Activated naive CD4-positive, alpha-beta T cell treated with anti-CD3 and anti-CD28 coated beads, Interleukin-2, amount 50 U/mL, for 16 hours (primary cell): ENCODE data around the gene RNF166.

Source experiments
- DNase-seq: peaks from one replicate; pipeline ENCODE4 v3.0.0-alpha.2; 2020

The RNF166 gene

DNA sequence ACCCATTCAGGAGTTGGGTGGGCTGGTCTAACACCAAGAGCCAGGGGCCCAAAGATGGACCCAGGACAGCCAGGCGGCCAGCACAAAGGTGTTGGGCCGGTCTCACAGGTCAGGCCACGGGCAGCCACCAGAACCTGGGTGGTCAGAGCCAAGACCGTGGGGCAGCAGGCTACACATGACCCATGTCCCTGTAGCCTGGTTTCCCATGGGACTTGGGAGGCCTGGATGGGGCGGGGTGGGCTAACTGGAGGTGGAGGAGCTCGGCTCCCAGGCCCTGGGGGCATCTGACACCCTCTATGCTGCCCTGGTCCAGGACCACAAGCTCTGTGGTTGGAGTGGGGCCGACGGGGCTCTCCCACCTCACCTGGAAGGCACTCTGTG is 17.3 kb upstream of the RNF166 start:
- no peak for DNase-seq

DNA sequence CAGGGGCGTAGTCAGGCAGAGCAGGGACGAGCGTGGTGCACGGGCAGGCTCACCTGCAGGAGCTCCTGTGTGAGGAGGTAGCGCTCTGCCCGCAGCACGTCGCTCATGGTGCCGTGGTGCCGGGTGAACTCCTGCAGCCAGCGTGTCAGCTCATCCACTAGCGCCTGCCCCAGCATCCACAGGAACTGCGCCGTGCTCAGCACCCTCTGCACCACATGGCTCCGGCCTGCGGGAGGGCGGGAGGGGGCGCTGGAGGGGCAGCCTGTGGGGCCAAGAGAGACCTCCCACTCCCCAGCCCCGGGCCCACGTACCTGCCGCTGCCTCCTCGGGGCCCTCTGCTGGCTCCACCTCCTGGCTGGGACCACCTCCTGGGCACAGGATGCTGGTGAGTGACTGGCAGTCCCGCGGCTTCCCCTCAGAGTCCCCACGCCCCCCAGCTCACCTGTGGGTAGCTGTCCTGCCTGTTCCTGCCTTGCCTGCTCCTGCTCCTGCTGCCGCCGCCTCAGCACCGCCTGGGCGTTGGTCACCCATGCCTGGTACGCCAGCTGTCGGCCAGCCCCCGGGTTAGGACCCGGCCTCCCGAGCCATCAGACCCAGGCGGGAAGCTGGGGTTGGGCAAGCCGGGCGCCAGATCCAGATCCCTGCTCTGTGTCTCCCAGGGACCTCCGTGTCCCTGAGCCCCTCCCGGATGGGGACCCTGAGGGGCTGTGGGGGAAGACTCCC is 16.7 kb upstream of the RNF166 start:
- DNase-seq, result no peak

DNA sequence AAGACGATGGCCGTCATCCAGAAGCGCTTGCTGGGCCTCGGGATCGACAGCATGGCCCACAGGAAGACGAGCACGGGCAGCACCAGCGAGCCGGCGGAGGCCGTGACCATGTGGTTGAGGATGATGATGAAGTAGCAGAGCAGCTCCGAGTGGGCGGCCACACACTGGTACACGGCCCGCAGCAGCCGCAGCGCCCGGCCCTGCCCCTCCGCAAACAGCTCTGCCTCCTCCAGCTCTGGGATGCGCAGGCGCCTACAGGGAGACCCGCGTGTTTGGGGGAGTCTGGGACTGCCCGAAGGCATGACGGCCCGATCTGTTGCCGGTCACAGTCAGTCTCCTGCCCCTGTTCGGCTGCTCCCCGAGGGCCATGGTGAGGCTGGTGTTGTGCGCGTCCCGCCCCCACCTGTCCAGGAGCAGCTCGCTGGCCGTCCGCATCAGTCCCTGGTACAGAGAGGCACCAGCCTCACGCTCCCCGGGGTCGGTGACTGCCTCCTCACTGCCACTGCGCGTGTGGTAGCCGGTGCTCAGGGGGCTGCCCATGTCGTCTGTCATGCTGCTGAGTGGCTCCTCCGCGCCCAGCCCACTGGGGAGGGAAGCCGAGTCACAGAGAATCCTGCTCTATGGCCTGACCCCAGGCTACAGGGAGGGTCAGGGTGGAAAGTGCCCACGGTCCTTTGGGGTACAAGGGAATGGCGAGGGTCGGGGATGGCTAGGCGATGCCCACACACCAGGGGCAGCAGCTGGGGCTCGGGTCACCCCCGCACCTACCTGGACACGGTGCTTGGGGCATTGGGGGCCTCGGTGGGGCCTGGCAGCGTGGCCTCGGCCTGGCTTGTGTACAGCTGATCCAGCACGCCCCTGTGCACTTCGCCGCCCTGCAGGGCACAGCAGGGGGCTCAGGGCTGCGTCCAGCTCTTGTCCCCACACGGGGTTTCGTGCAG is 15.9 kb upstream of the RNF166 start:
- no peak for DNase-seq

DNA sequence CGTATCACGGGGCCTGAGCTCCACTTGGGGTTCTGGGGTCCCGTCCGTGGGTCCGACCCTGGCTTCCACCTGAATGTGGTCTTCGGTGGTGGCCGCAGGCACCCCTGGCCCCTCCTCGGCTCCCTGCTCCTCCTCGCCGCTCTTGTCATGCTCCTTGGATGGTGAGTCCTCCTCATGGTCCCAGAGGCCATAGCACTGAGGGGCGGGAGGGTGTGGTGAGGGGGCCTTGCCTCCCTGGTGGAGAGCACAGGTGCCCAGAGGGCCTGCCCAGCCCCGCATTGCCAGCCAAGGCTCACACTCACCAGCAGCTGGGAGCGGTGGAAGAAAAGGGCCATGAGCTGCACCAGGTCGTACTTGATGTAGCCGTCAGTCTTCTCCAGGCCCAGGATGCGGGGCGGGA is 15.0 kb upstream of the RNF166 start:
- DNase-seq, result no peak

DNA sequence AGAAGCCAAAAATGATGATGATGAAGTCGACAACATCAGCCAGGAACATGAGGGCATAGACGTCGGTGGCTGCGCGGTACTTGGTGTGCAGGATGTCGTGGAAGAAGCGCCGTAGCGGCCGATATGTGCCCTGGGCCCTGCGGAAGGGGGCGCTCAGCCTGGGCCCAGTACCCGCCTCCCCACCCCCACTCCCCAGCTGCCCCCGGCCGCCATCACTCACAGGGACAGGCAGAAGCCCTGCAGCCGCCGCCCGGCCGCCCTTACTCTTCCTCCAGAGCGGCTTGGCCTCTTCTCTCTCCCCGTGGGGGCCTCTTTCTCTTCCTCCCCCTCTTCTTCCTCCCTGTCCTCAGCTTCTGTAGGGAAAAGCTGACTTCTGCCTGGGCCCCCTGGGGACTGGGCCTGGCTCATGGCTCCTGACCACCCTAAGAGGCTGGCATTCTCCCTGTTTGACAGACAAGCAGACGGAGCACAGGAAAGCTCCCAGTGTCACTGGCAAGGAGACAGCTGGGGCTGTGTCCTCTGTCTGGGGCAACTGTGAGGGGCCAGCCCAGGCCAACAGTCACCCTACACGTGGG is 14.3 kb upstream of the RNF166 start:
- DNase-seq, result no peak

DNA sequence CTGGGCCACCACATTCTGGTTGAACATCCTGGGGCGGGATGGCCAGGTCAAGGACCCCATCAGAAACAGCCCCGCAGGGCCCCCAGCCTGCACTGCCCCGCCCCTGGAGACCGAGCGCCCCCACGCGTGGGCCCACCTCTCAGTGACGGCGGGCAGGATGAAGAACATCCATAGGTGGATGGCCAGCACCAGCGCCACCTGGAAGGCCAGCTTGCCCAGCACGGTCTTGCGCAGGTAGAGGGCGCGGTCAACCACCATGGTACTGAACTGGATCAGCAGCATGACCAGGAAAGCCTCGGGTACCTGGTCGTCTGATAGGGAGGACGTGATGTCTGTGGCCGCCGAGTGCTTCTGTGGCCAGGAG is 13.7 kb upstream of the RNF166 start:
- DNase-seq, result no peak

DNA sequence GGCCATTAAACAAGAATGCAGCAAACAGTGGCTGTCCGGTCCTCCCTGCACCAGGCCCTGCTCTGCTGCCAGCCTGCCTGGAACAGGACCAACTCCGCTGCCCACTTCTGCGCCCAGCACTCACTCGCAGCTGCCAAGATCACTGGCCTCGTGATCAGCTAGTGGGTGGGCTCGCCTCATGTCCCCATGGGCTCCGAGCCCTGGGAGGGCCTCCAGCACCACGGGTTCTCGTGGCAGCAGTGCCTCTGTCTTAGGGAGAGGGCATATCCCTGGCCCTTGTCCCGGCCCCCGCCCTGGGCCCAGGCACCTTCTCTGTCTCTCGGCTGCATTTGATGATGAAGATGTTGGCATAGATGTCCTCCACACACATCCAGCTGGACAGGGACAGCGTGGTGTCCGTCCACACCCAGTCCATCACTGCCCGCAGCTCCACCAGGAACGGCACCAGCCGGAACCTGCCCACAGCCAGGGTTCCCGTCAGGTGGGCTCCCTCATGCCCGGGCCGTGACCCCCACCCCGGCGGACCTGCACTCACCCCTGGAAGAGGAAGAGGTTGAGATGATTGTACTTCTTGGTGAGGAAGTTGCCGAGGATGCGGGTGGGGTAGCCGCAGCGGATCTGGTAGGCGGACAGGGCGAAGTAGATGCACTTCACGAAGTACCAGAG is 13.2 kb upstream of the RNF166 start:
- no peak for DNase-seq

DNA sequence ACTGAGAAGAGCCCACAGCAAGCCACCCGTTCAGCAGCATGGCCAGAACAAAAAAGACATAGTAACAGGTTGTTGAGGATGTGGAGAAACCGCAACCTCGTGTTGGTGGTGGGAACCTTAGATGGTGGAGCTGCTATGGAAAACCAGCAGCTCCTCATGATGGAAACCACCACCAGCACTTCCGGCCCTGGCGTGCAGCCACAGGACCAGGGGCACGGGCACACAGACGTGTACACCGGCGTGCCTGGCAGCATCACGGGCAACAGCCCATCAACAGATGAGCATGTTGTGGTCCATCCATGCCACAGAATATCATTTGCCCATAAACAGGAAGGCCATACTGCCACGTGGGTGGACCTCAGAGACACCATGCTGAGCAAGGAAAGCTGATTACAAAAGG is 12.0 kb upstream of the RNF166 start:
- DNase-seq, result no peak

DNA sequence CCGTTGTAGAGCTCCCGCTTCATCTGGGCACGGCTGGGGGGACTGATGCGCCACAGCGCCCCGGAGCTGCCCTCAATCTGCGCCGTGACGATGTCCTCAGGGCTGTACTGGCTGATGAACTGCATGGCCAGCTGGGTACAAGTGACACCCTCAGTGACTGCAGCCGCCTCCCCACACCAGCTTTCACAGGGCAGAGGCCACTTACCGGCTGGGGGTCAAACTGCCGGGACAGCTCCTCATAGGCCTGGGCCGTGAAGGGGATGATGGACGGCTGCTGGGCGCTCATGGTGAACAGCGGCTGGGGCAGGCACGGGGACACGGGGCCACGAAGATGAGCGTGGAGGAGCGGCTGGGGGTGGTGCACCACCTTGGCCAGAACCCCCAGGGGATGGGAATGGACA is 10.4 kb upstream of the RNF166 start:
- DNase-seq, result no peak

DNA sequence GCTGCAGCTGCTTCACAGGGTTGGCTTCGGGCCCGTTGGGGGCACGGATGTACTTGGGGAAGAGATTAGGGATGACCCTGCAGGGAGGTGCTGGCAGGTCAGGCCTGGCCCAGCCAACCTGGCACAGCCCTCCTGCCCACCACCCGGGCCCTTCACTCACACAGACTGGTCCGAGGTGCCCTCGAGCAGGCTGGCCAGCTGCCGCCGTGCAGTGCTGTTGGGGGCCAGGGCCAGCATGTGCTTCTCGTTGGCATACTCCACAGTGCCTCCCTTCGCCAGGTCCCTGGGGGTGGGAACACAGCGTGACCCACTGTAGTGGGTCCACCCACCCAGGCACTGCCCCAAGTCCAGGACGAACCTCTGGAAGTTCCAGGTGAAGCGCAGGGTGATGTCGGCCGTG is 10.0 kb upstream of the RNF166 start:
- DNase-seq, result no peak

DNA sequence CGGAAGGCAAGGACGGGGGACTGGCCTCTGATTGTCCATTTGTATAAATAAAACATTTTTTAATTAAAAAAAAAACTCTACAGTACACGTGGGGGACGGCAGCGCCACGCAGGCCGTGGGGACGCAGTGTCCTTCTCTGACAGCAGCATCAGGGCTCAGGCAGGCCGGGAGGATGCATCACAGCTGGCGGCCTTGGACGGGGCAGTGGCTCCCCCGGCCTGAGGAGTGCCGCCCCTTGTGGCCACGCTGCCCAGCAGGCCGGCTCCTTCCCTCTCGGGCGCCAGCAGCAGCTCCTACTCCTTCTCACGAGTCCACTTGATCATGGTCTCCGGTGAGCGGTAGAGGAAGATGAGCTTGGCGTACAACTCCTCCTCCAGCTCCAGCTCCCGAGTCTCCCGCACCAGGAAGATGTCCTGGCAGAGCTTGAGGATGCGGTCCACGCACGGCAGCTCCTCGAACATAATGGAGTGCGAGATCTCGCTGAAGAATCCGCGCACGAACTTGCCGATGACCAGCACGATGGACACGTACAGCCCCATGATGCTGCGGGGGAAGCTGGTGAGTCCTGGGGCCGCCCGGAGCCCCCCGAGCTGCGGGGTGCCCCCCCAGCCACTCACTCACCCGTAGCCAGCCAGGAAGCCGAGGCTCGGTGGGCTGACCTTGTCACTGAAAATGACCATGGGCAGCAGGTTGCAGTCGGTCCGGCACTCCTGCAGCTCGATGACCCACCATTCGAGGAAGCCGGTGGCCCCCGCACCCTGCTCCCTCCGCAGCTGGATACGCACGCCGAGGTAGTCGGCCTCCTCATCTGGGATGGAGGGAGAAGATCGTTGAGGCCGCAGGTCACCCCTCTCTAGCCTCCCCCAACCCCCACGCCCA is 9.3 kb upstream of the RNF166 start:
- no peak for DNase-seq

DNA sequence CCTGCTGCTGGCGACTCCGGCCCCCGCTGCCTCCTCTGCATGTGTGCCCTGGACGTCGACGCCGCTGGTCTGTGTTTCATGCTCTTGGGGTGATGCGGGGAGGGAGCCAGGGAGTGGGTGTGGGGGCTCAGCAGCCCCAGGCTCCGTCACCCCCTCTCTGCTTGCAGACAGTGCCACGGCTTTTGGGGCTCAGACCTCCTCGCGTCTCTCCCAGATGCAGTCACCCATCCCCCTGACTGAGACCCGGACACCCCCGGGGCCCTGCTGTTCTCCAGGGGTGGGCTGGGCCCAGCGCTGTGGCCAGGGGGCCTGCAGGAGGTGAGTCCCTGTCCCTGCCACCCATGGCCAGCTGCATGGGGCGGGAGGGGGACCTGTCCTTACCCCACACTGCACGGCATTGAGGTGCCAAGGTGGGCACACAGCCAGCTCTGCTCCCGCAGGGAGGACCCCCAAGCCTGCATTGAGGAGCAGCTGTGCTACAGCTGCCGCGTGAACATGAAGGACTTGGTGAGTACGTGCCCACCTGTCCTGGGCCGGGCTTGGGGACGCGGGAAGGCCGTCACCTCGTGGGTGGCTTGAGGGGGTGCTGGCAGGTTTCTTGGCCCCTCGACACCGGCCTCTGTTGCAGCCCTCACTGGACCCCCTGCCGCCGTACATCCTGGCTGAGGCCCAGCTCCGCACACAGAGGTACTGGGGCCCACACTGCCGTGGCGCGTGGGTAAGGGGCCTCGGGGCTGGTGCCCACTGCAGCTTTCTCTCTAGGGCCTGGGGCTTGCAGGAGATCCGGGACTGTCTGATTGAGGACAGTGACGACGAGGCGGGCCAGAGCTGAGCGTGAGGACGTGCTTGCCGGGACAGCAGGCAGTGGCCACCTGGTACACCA is 8.5 kb upstream of the RNF166 start:
- no peak for DNase-seq

DNA sequence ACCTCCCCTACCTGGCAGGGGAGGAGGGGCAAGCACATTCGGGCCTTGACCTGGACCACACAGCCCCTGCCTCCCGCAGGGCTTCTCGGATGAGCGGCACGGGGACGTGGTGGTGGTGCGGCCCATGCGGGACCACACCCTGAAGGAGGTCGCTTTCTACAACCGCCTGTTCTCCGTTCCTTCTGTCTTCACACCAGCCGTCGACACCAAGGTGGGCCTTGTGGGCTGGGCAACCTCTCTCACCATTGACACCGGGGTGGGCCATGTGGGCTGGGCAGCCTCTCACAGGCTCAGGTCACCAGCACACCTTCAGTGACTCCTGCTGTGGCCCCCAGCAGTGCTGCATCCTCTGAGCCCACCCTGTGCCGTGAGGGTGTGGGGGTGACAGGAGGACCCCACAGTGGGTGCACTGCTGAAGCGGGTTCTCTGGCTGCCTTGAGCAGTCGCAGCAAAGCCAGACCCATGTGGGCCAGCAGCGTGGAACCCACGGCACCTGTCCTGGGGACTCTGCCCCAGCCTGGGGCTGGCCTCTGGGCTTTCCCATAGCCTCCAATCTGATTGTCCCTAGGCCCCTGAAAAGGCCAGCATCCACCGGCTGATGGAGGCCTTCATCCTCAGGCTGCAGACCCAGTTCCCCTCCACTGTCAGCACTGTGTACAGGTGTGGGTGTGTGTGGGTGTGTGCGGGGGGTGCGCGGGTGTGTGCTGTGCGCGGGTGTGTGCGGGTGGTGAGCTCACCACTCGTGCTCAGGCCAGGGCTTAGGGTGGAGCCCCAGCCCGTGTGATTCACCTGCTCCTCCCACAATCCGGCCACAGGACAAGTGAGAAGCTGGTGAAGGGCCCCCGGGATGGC is 7.6 kb upstream of the RNF166 start:
- DNase-seq, result no peak

DNA sequence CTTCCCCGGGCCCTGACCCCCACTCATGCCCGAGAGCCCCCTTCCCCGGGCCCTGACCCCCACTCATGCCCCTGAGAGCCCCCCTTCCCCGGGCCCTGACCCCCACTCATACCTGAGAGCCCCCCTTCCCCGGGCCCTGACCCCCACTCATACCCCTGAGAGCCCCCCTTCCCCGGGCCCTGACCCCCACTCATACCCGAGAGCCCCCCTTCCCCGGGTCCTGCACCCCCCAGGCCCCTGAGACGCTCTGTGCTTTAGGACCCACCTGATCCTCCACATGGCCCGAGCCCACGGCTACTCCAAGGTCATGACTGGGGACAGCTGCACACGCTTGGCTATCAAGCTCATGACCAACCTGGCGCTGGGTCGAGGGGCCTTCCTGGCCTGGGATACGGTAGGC is 6.8 kb upstream of the RNF166 start:
- DNase-seq, result no peak

DNA sequence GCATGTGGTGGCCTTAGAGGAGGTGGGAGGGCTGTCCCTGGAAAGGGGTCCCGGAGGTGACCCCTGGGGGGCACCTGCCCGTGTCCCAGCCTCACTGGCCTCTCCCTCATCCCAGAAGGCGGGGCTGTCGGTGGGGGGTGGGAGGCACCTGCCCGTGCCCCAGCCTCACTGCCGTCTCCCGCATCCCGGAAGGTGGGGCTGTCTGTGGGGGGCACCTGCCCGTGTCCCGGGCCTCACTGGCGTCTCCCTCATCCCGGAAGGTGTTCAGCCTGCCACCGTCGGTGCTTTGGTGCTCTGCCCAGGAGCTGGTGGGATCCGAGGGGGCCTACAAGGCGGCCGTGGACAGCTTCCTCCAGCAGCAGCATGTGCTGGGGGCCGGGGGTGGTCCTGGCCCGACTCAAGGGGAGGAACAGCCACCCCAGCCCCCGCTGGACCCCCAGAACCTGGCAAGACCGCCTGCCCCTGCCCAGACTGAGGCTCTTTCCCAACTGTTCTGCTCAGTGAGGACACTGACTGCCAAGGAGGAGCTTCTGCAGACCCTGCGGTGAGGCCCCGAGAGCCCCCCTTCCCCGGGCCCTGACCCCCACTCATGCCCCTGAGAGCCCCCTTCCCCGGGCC is 6.3 kb upstream of the RNF166 start:
- DNase-seq, result no peak

DNA sequence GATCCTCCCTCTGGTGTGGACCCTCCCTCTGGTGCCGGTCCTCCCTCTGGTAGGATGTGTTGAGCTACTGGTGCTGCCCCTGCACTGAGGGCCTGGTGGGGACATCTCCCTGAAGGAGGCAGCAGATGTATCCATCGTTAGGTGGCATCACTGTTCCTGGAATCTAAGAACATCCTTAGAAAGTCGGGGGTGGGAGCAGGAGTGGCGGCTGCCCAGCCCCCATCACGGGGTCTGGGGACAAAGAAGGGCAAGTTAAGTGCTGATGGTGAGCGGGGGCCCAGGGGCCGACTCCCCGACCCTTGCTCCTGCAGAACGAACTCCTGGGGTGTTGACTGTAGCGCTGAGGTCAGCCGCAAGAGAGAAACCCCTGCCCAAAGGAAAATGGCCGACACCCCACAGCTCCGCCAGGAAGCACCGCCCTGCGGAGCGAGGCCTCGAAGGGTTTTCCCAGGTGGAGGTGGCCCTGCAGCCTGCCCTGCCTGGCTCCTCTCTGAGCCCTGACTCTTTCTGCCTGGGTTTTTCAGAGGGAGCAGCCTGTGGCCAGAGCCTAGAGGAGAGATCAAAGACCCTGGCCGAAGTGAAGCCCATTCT is 5.6 kb upstream of the RNF166 start:
- DNase-seq, result no peak

DNA sequence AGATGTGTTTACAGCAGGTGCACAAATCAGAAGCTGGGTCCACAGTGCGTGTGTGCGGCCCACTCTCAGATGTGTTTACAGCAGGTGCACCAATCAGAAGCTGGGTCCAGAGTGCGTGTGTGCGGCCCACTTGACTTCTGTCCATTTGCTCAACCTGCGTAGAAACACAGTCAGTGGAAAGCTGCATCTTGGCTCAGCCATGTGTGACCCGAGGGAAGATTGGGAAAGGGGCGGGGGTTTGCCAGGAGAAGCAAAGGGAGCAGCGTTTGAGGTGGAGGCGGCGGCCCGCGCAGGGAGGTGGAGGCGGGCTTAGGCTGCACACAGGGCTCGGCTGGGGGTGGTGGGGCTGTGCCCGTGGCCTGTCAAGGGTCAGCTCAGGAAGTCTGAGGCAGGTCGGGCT is 4.3 kb upstream of the RNF166 start:
- DNase-seq, result no peak

DNA sequence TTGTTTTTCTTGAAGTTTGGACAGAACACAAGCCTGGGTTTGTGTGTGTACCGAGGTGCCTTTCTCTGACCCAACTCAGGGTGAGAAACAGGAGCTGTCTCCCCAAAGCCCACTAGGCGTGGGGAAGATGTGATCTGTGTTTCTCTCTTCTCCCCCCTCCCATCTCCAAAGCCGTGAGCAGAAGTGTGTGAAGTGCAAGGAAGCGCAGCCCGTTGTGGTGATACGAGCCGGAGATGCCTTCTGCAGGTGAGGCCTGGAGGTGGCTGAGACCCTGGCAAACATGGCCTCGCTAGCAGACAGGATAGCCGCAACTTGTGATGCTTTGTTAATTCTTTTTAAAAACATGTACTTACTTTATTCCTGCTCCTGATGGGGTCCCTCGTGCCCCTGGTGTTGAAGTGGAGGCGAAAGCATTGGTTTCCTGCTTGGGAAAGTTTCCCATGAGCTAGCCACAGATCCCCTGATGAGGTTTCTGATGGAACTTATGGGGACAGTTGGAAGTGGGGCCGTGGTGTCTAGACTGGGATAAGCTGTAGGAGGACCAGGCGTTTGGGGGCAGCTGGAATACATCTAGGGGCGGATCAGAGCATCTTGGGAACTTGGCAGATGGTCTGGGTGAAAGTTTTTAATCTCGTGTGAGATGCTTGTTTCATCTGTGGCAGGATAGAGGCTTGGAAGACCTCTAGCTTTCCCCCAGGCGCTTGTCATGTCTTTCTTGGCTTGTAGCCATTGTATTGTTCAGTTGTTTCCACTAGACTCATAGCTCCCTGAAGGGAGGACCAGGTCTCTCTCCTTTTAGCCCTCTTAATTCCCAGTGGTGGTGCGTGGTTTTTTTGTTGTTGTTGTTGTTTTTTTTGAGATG is 988 bp upstream of the RNF166 start:
- DNase-seq, result no peak

DNA sequence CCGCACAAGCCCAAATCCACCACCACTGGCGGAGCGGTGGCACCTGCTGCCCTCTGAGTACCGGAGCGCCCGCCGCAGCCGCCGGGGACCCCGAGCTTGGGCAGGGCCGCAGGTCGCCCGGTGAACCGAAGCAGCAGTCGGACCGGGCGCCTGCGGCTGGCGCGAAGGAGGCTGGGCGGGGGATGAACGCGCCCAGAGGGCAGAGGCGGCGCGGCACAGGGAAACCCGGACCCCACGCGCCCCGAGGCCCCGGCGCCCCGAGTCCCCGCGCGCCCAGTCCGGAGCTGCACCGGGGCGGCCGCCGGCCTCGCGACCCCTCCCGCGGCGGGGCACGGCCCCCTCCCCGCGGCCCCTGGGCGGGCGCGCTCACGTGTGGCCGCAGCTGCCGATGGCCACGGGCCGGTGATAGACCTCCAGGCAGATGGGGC is 393 bp downstream of the RNF166 start:
- DNase-seq, result no peak
